ENCODE data around the gene SLFN12L.

GRCh38 chr17:35519906-35520442 is 17.5 kb downstream of the SLFN12L start:
- TF ChIP-seq TARDBP (IDR thresholded peaks at IDR 0.05; ENCODE audit: borderline replicate concordance) (no peak), POLR2AphosphoS5 (IDR thresholded peaks at IDR 0.05; ENCODE audit: low read length) (no peak), CHD2 (IDR thresholded peaks at IDR 0.05; ENCODE audit: borderline replicate concordance, low read depth, low read length) (no peak), REST (IDR thresholded peaks at IDR 0.05; ENCODE audit: low read depth, low read length) (no peak), ZZZ3 (IDR thresholded peaks at IDR 0.05; ENCODE audit: control insufficient read depth, insufficient read length, low read depth) (no peak), FOXK2 (IDR thresholded peaks at IDR 0.05) (no peak), NBN (IDR thresholded peaks at IDR 0.05) (no peak), E2F4 (IDR thresholded peaks at IDR 0.05; ENCODE audit: low read depth, low read length) (no peak), CTCF (IDR thresholded peaks at IDR 0.05 in 2 of 3, conservative IDR thresholded peaks at IDR 0.05 in 1 of 3; ENCODE audit: control insufficient read depth in 2 of 3, extremely low read depth in 1 of 3, insufficient read depth in 1 of 3, low read depth in 3 of 3, low read length in 3 of 3) (no peak), KAT2A (conservative IDR thresholded peaks at IDR 0.05; ENCODE audit: control insufficient read depth, low read depth, low read length) (no peak), GABPA (IDR thresholded peaks at IDR 0.05; ENCODE audit: low read depth) (no peak), PKNOX1 (IDR thresholded peaks at IDR 0.05) (no peak), SP1 (IDR thresholded peaks at IDR 0.05; ENCODE audit: low read depth, low read length) (no peak), RCOR1 (conservative IDR thresholded peaks at IDR 0.05; ENCODE audit: low read depth, low read length) (no peak)

All from GM12878 (cell line).